DOHH2 (cell line): ENCODE results near the gene BTRC.

Experiments
- H3F3A ChIP-seq: fragments of 200-600 bp; sonication (generic), shearing (Covaris generic); 2 replicates; pipeline ENCODE4 v1.6.0; 2016; ENCODE audit warnings: antibody characterized with exemption, mild to moderate bottlenecking; ENCODE audit not compliant: control insufficient read depth, insufficient read depth
- H3K27ac ChIP-seq: fragments of 200-600 bp; sonication (generic); 2 replicates; pipeline ENCODE4 v1.5.1; 2014; ENCODE audit warnings: low read depth, mild to moderate bottlenecking, low read length, moderate library complexity
- H3K27me3 ChIP-seq: fragments of 200-600 bp; sonication (generic); 2 replicates; pipeline ENCODE4 v1.6.1; 2014; ENCODE audit warnings: mild to moderate bottlenecking, low read length, mixed read lengths; ENCODE audit not compliant: control insufficient read depth
- H3K36me3 ChIP-seq: fragments of 200-600 bp; sonication (generic); 2 replicates; pipeline ENCODE4 v1.6.1; 2014; ENCODE audit warnings: mild to moderate bottlenecking, low read length, moderate library complexity, mixed read lengths; ENCODE audit not compliant: control insufficient read depth
- H3K4me1 ChIP-seq: fragments of 200-600 bp; sonication (generic); 2 replicates; pipeline ENCODE4 v1.6.1; 2014; ENCODE audit warnings: mild to moderate bottlenecking, low read length, mixed read lengths; ENCODE audit not compliant: control insufficient read depth
- H3K4me2 ChIP-seq: fragments of 200-600 bp; sonication (generic); 2 replicates; pipeline ENCODE4 v1.6.0; 2014; ENCODE audit warnings: mild to moderate bottlenecking, low read length, moderate library complexity
- H3K4me3 ChIP-seq: fragments of 200-600 bp; sonication (generic); 2 replicates; pipeline ENCODE4 v1.5.1; 2014; ENCODE audit warnings: mild to moderate bottlenecking, low read length, mixed read lengths
- H3K79me2 ChIP-seq: fragments of 200-600 bp; sonication (generic); 2 replicates; pipeline ENCODE4 v1.6.1; 2014; ENCODE audit warnings: mild to moderate bottlenecking, low read length, mixed read lengths; ENCODE audit not compliant: control insufficient read depth
- H3K9me2 ChIP-seq: fragments of 200-600 bp; sonication (generic); replicated peaks from 2 replicates; pipeline ENCODE4 v1.6.1; 2014; ENCODE audit warnings: mild to moderate bottlenecking, low read length, mixed read lengths; ENCODE audit not compliant: control insufficient read depth
- H3K9me3 ChIP-seq: fragments of 200-600 bp; sonication (generic); 2 replicates; pipeline ENCODE4 v1.6.1; 2014; ENCODE audit warnings: antibody characterized with exemption, low read length, mixed read lengths; ENCODE audit not compliant: control insufficient read depth, insufficient read depth
- H4K20me1 ChIP-seq: fragments of 200-600 bp; sonication (generic); 2 replicates; pipeline ENCODE4 v1.6.0; 2014; ENCODE audit warnings: low read depth, mild to moderate bottlenecking, antibody characterized with exemption, low read length, moderate library complexity; ENCODE audit not compliant: control insufficient read depth, insufficient read depth
- EZH2phosphoT487 ChIP-seq: fragments of 200-600 bp; sonication (generic); IDR thresholded peaks from 2 replicates; pipeline ENCODE4 v1.6.1; 2017; ENCODE audit warnings: borderline replicate concordance, mild to moderate bottlenecking, antibody characterized with exemption, low read length, moderate library complexity, mixed read lengths
- TF ChIP-seq, protein P1 (sequence below): fragments of 200-600 bp; sonication (generic); IDR thresholded peaks from one replicate; pipeline ENCODE4 v1.5.1; 2014; ENCODE audit warnings: antibody characterized with exemption, mild to moderate bottlenecking, low read depth, low read length; ENCODE audit not compliant: poor library complexity, severe bottlenecking

BTRC gene

DNA sequence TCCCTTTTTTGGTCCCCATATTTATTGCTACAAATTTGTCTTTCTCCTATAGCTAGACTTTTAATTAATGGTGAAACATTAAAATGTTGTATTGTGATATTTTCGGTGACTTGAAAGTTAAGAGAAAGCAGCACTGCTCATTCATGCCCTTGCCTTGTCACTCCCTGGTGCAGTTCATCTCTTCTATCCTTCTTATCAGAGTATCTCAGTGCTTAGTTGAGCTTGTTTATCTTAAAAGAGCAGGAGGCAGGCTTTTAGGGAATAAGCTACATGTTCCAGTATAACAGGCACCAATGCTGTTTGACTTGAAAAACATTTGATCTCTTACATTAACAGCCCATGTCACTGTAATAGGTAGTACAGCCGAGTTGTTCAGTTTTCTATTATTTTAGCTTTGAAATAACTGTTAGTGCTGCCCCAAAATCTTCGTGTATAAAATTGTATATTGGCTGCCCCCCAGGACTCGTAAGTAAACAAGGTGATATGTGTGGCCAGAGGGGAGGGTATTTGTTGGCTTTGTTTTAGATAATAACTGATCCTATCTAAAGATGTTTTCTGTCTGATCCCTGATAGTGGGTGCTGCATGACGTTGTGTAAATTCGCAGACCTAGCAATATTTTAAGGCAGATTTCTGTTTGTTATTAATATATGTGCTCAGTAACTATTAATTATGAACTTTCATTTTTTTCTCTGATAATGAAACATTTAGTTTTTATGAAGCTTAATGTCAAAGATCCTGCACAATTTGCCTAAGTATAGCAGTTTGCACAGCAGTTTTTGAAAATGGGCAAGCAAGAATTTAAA lies 96.5 kb downstream of the BTRC start:
- Histone ChIP-seq H3K4me1 (peaks cover 14% of the 10 kb centered on the region), H3K36me3 (no peaks in the 10 kb centered on the region), H3K27me3 (no peaks in the 10 kb centered on the region), H3K4me3 (no peak overlapping the region), H3K27ac (no peak overlapping the region), H3K4me2 (peak overlapping the region; percentile 13), H3F3A (peaks cover 8% of the 10 kb centered on the region; the same call in 1 of the 2 replicates), H3K9me2 (no peaks in the 10 kb centered on the region), H3K9me3 (no peaks in the 10 kb centered on the region), H4K20me1 (peaks cover 14% of the 10 kb centered on the region), H3K79me2 (no peaks in the 10 kb centered on the region; the same call in 1 of the 2 replicates)
- TF ChIP-seq, protein P1, sequence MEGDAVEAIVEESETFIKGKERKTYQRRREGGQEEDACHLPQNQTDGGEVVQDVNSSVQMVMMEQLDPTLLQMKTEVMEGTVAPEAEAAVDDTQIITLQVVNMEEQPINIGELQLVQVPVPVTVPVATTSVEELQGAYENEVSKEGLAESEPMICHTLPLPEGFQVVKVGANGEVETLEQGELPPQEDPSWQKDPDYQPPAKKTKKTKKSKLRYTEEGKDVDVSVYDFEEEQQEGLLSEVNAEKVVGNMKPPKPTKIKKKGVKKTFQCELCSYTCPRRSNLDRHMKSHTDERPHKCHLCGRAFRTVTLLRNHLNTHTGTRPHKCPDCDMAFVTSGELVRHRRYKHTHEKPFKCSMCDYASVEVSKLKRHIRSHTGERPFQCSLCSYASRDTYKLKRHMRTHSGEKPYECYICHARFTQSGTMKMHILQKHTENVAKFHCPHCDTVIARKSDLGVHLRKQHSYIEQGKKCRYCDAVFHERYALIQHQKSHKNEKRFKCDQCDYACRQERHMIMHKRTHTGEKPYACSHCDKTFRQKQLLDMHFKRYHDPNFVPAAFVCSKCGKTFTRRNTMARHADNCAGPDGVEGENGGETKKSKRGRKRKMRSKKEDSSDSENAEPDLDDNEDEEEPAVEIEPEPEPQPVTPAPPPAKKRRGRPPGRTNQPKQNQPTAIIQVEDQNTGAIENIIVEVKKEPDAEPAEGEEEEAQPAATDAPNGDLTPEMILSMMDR: no peak
- no peak for TF ChIP-seq EZH2phosphoT487

GRCh38 chr10:101451261-101451660 lies 97.3 kb downstream of the BTRC start:
- no peaks in the 10 kb centered on the region; the same call in 1 of the 2 replicates for H3K79me2 ChIP-seq
- no peak overlapping the region for H3K27ac ChIP-seq
- H3K4me2 ChIP-seq: peak overlapping the region; percentile 13; the same call in 1 of the 2 replicates
- no peaks in the 10 kb centered on the region for H3K9me2 ChIP-seq
- peaks cover 14% of the 10 kb centered on the region for H4K20me1 ChIP-seq
- H3F3A ChIP-seq: peaks cover 8% of the 10 kb centered on the region; the same call in 1 of the 2 replicates
- H3K27me3 ChIP-seq: no peaks in the 10 kb centered on the region
- no peak overlapping the region for H3K4me3 ChIP-seq
- no peaks in the 10 kb centered on the region for H3K9me3 ChIP-seq
- H3K4me1 ChIP-seq: peaks cover 14% of the 10 kb centered on the region
- no peaks in the 10 kb centered on the region for H3K36me3 ChIP-seq
- TF ChIP-seq EZH2phosphoT487: no peak
- TF ChIP-seq, protein P1: no peak

- H3K79me2 ChIP-seq: no peaks in the 10 kb centered on the region; the same call in 1 of the 2 replicates
- H3K9me3 ChIP-seq: no peaks in the 10 kb centered on the region
- peaks cover 14% of the 10 kb centered on the region for H3K4me1 ChIP-seq
- H3K36me3 ChIP-seq: no peaks in the 10 kb centered on the region
- peaks cover 14% of the 10 kb centered on the region for H4K20me1 ChIP-seq
- H3F3A ChIP-seq: peaks cover 8% of the 10 kb centered on the region; the same call in 1 of the 2 replicates
- no peaks in the 10 kb centered on the region for H3K9me2 ChIP-seq
- no peak overlapping the region for H3K4me3 ChIP-seq
- TF ChIP-seq EZH2phosphoT487: no peak
- TF ChIP-seq, protein P1: no peak
- H3K27me3 ChIP-seq: no peaks in the 10 kb centered on the region
- no peak overlapping the region for H3K27ac ChIP-seq
- H3K4me2 ChIP-seq: no peak overlapping the region
Measured at GRCh38 chr10:101451667-101452069, 97.7 kb downstream of the BTRC start.
